Activated naive CD8-positive, alpha-beta T cell treated with anti-CD3 and anti-CD28 coated beads for 36 hours (primary cell): ENCODE measurements around the gene CALN1. TPM values are rescaled to one million over a fixed set of nuclear protein-coding genes. Genes with fewer than 3 reads are reported as not detected.

Source experiments
- DNase-seq: peaks from one replicate; pipeline ENCODE4 v3.0.0; 2021
- H3K27ac Mint-ChIP-seq: one replicate; pipeline ENCODE4 v1.8.0; 2022; ENCODE audit warnings: mild to moderate bottlenecking, moderate library complexity, mixed read lengths
- H3K27me3 Mint-ChIP-seq: one replicate; pipeline ENCODE4 v1.8.0; 2022; ENCODE audit warnings: mild to moderate bottlenecking, mixed read lengths
- H3K36me3 Mint-ChIP-seq: one replicate; pipeline ENCODE4 v1.8.0; 2021; ENCODE audit warnings: mild to moderate bottlenecking, mixed read lengths
- H3K4me1 Mint-ChIP-seq: one replicate; pipeline ENCODE4 v1.8.0; 2021; ENCODE audit warnings: mixed read lengths
- H3K4me3 Mint-ChIP-seq: one replicate; pipeline ENCODE4 v1.8.0; 2022; ENCODE audit warnings: mild to moderate bottlenecking, moderate library complexity, mixed read lengths
- H3K9me3 Mint-ChIP-seq: one replicate; pipeline ENCODE4 v1.8.0; 2022; ENCODE audit warnings: mixed read lengths
- total RNA-seq, 2 experiments: library from RNA; stranded (reverse); gene quantifications; one replicate each; pipeline ENCODE4 v1.2.3, GENCODE V29; 2021

The CALN1 gene
- total RNA-seq, 2 experiments from 2014 or later: not detected

- Mint-ChIP-seq H3K4me3 (no peak overlapping the region), H3K4me1 (no peaks in the 10 kb centered on the region), H3K27ac (no peak overlapping the region), H3K9me3 (peaks cover 3% of the 10 kb centered on the region), H3K27me3 (no peaks in the 10 kb centered on the region), H3K36me3 (no peaks in the 10 kb centered on the region)
- no peak for DNase-seq
These were observed 349.5 kb downstream of the CALN1 start for GRCh38 chr7:72062666-72063065.

GRCh38 chr7:72059925-72060324 lies 352.2 kb downstream of the CALN1 start:
- peaks cover 2% of the 10 kb centered on the region for H3K9me3 Mint-ChIP-seq
- no peak overlapping the region for H3K4me3 Mint-ChIP-seq
- no peaks in the 10 kb centered on the region for H3K36me3 Mint-ChIP-seq
- H3K27me3 Mint-ChIP-seq: no peaks in the 10 kb centered on the region
- no peak overlapping the region for H3K27ac Mint-ChIP-seq
- DNase-seq: no peak
- no peaks in the 10 kb centered on the region for H3K4me1 Mint-ChIP-seq

- Mint-ChIP-seq H3K27ac (no peak overlapping the region), H3K36me3 (no peaks in the 10 kb centered on the region), H3K9me3 (peaks cover 6% of the 10 kb centered on the region), H3K27me3 (no peaks in the 10 kb centered on the region), H3K4me1 (no peaks in the 10 kb centered on the region), H3K4me3 (no peak overlapping the region)
- DNase-seq: no peak
These were observed 353.6 kb downstream of the CALN1 start for GRCh38 chr7:72058579-72058978.

- no peaks in the 10 kb centered on the region for H3K4me1 Mint-ChIP-seq
- no peak overlapping the region for H3K27ac Mint-ChIP-seq
- H3K4me3 Mint-ChIP-seq: no peak overlapping the region
- no peak for DNase-seq
- no peaks in the 10 kb centered on the region for H3K27me3 Mint-ChIP-seq
- peaks cover 6% of the 10 kb centered on the region for H3K9me3 Mint-ChIP-seq
- no peaks in the 10 kb centered on the region for H3K36me3 Mint-ChIP-seq
These were observed 354.3 kb downstream of the CALN1 start for GRCh38 chr7:72057796-72058195.

- Mint-ChIP-seq H3K27ac (no peak overlapping the region), H3K36me3 (no peaks in the 10 kb centered on the region), H3K9me3 (peaks cover 6% of the 10 kb centered on the region), H3K27me3 (no peaks in the 10 kb centered on the region), H3K4me1 (no peaks in the 10 kb centered on the region), H3K4me3 (no peak overlapping the region)
- DNase-seq: no peak
These were observed 354.9 kb downstream of the CALN1 start for GRCh38 chr7:72057231-72057630.

- H3K27me3 Mint-ChIP-seq: no peaks in the 10 kb centered on the region
- no peak for DNase-seq
- peaks cover 7% of the 10 kb centered on the region for H3K9me3 Mint-ChIP-seq
- no peaks in the 10 kb centered on the region for H3K36me3 Mint-ChIP-seq
- H3K27ac Mint-ChIP-seq: no peak overlapping the region
- H3K4me1 Mint-ChIP-seq: no peaks in the 10 kb centered on the region
- no peak overlapping the region for H3K4me3 Mint-ChIP-seq
These were observed 356.7 kb downstream of the CALN1 start for GRCh38 chr7:72055426-72055825.

GRCh38 chr7:72053292-72053691 lies 358.8 kb downstream of the CALN1 start:
- H3K4me3 Mint-ChIP-seq: no peak overlapping the region
- no peak for DNase-seq
- no peak overlapping the region for H3K27ac Mint-ChIP-seq
- no peaks in the 10 kb centered on the region for H3K4me1 Mint-ChIP-seq
- H3K9me3 Mint-ChIP-seq: peaks cover 7% of the 10 kb centered on the region
- no peaks in the 10 kb centered on the region for H3K27me3 Mint-ChIP-seq
- no peaks in the 10 kb centered on the region for H3K36me3 Mint-ChIP-seq

GRCh38 chr7:72048420-72048819 lies 363.7 kb downstream of the CALN1 start:
- Mint-ChIP-seq H3K27ac (no peak overlapping the region), H3K27me3 (no peaks in the 10 kb centered on the region), H3K9me3 (peaks cover 4% of the 10 kb centered on the region), H3K36me3 (no peaks in the 10 kb centered on the region), H3K4me3 (no peak overlapping the region), H3K4me1 (no peaks in the 10 kb centered on the region)
- no peak for DNase-seq

- Mint-ChIP-seq H3K4me1 (no peaks in the 10 kb centered on the region), H3K27me3 (no peaks in the 10 kb centered on the region), H3K36me3 (no peaks in the 10 kb centered on the region), H3K27ac (no peak overlapping the region), H3K4me3 (no peak overlapping the region), H3K9me3 (peaks cover 4% of the 10 kb centered on the region)
- DNase-seq: no peak
These were observed 369.3 kb downstream of the CALN1 start for GRCh38 chr7:72042855-72043254.

- no peak overlapping the region for H3K27ac Mint-ChIP-seq
- no peaks in the 10 kb centered on the region for H3K27me3 Mint-ChIP-seq
- H3K4me3 Mint-ChIP-seq: no peak overlapping the region
- H3K36me3 Mint-ChIP-seq: no peaks in the 10 kb centered on the region
- H3K9me3 Mint-ChIP-seq: peaks cover 11% of the 10 kb centered on the region
- H3K4me1 Mint-ChIP-seq: no peaks in the 10 kb centered on the region
- DNase-seq: no peak
These were observed 371.5 kb downstream of the CALN1 start for GRCh38 chr7:72040641-72041040.

GRCh38 chr7:72039460-72039859 lies 372.7 kb downstream of the CALN1 start:
- H3K9me3 Mint-ChIP-seq: peaks cover 11% of the 10 kb centered on the region
- no peaks in the 10 kb centered on the region for H3K27me3 Mint-ChIP-seq
- no peaks in the 10 kb centered on the region for H3K4me1 Mint-ChIP-seq
- DNase-seq: no peak
- H3K36me3 Mint-ChIP-seq: no peaks in the 10 kb centered on the region
- H3K4me3 Mint-ChIP-seq: no peak overlapping the region
- no peak overlapping the region for H3K27ac Mint-ChIP-seq

- no peak overlapping the region for H3K27ac Mint-ChIP-seq
- DNase-seq: no peak
- no peaks in the 10 kb centered on the region for H3K27me3 Mint-ChIP-seq
- H3K4me3 Mint-ChIP-seq: no peak overlapping the region
- H3K4me1 Mint-ChIP-seq: no peaks in the 10 kb centered on the region
- peaks cover 10% of the 10 kb centered on the region for H3K9me3 Mint-ChIP-seq
- no peaks in the 10 kb centered on the region for H3K36me3 Mint-ChIP-seq
These were observed 374.0 kb downstream of the CALN1 start for GRCh38 chr7:72038022-72038732.

- Mint-ChIP-seq H3K36me3 (no peaks in the 10 kb centered on the region), H3K9me3 (peaks cover 11% of the 10 kb centered on the region), H3K4me3 (no peak overlapping the region), H3K4me1 (no peaks in the 10 kb centered on the region), H3K27me3 (no peaks in the 10 kb centered on the region), H3K27ac (no peak overlapping the region)
- no peak for DNase-seq
These were observed 374.6 kb downstream of the CALN1 start for GRCh38 chr7:72037516-72037915.

- Mint-ChIP-seq H3K36me3 (no peaks in the 10 kb centered on the region), H3K4me3 (no peak overlapping the region), H3K27me3 (no peaks in the 10 kb centered on the region), H3K9me3 (peaks cover 9% of the 10 kb centered on the region), H3K27ac (no peak overlapping the region), H3K4me1 (no peaks in the 10 kb centered on the region)
- no peak for DNase-seq
These were observed 376.9 kb downstream of the CALN1 start for GRCh38 chr7:72035266-72035665.

- no peak overlapping the region for H3K27ac Mint-ChIP-seq
These were observed 379.2 kb downstream of the CALN1 start for GRCh38 chr7:72032934-72033333.

GRCh38 chr7:72030994-72031667 lies 381.0 kb downstream of the CALN1 start:
- no peak for DNase-seq
- no peak overlapping the region for H3K27ac Mint-ChIP-seq
- no peaks in the 10 kb centered on the region for H3K27me3 Mint-ChIP-seq
- H3K9me3 Mint-ChIP-seq: peaks cover 4% of the 10 kb centered on the region
- no peak overlapping the region for H3K4me3 Mint-ChIP-seq
- H3K4me1 Mint-ChIP-seq: no peaks in the 10 kb centered on the region
- H3K36me3 Mint-ChIP-seq: no peaks in the 10 kb centered on the region

More at GRCh38 chr7:72032934-72033333, 379.2 kb downstream of the CALN1 start:
- Mint-ChIP-seq H3K27me3 (no peaks in the 10 kb centered on the region), H3K4me1 (no peaks in the 10 kb centered on the region), H3K4me3 (no peak overlapping the region), H3K9me3 (peaks cover 11% of the 10 kb centered on the region), H3K36me3 (no peaks in the 10 kb centered on the region)
- DNase-seq: no peak
